Measurements from ENCODE around the gene P4HTM.

DNA sequence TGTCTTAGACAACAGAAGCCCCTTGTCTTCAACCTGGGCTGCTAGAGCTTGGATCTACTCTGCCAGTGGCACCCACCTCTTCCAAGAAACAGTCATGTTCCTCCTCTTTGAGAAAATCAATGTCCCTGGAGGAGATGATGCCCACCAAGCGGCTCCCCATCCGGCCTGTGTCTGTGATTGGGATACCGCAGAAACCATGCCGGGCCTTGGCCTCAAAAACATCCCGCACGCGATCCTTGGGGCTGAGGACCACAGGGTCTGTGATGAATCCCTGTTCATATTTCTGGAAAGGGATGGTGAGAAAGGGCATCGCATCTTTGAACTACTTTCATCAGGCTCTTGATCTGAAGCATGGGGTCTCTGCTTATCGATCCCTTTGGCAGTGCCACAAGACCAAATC is 37.6 kb downstream of the P4HTM start:
- TF ChIP-seq, protein P1, sequence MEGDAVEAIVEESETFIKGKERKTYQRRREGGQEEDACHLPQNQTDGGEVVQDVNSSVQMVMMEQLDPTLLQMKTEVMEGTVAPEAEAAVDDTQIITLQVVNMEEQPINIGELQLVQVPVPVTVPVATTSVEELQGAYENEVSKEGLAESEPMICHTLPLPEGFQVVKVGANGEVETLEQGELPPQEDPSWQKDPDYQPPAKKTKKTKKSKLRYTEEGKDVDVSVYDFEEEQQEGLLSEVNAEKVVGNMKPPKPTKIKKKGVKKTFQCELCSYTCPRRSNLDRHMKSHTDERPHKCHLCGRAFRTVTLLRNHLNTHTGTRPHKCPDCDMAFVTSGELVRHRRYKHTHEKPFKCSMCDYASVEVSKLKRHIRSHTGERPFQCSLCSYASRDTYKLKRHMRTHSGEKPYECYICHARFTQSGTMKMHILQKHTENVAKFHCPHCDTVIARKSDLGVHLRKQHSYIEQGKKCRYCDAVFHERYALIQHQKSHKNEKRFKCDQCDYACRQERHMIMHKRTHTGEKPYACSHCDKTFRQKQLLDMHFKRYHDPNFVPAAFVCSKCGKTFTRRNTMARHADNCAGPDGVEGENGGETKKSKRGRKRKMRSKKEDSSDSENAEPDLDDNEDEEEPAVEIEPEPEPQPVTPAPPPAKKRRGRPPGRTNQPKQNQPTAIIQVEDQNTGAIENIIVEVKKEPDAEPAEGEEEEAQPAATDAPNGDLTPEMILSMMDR (IDR thresholded peaks at IDR 0.05): no peak
- TF ChIP-seq POLR2AphosphoS5 (IDR thresholded peaks at IDR 0.05): no peak
